Measurements from ENCODE around the gene TNS3. TPM values are rescaled to one million over a fixed set of nuclear protein-coding genes. Genes with fewer than 3 reads are reported as not detected.

Gene TNS3
- total RNA-seq, 4 donors from 2014 or later, result 34.6 to 52.5 (median 48.6) TPM

GRCh38 chr7:47377741-47378140 is 204.2 kb downstream of the TNS3 start:
- H3K4me1 ChIP-seq, result peaks cover 15 to 45% (median 19%) of the 10 kb centered on the region in 4 donors
- TF ChIP-seq POLR2A (IDR thresholded peaks at IDR 0.05; ENCODE audit: low read depth) (no peak), CTCF (IDR thresholded peaks at IDR 0.05) (no peak), POLR2AphosphoS5 (IDR thresholded peaks at IDR 0.05) (no peak), EP300 (IDR thresholded peaks at IDR 0.05) (no peak)
- H3K27me3 ChIP-seq, result no peaks in the 10 kb centered on the region
- H3K36me3 ChIP-seq, result no peaks in the 10 kb centered on the region
- H3K27ac ChIP-seq (replicated peaks in 1 of 4), result no peak overlapping the region
- intact Hi-C loops (cut with DNase I), result no loop called here
- WGBS, result 94% methylated on average over 4 of the region's 4 CpGs
- no peak overlapping the region for H3K4me3 ChIP-seq
- no peaks in the 10 kb centered on the region for H3K9me3 ChIP-seq
- no peak for DNase-seq (ENCODE audit: extremely low spot score)

DNA sequence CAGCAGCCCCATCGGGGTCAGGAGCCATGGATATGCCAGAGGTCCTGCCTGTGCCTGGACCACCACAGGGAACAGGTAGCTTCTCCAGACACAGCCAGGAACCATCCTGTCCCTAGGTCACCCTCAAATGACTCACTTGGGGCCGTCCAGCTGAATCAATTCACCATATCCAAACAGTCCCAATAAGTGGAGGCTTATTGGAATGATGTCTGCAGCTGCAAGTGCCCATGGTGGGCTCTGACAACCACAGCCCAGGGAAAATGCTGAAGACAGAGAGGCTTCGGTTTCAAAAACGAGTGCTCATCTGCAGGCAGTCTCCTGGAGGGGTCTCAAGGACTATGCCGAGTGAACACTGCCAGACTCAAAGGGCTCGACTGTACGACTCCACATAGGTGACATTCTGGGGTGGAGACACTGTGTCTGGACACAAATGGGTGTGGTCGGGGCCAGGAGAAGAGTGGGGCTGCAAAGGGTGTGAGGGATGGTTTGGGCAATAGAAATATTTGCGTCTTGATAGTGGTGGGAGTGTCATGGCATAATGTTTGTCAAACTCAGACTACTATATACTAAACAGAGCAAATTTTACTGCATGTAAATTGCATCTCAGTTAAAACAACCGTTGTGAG is 204.8 kb downstream of the TNS3 start:
- H3K36me3 ChIP-seq, result no peaks in the 10 kb centered on the region
- no peaks in the 10 kb centered on the region for H3K27me3 ChIP-seq
- no peak for DNase-seq (ENCODE audit: extremely low spot score)
- peaks cover 18 to 50% (median 25%) of the 10 kb centered on the region in 4 donors for H3K4me1 ChIP-seq
- no peak overlapping the region for H3K27ac ChIP-seq (replicated peaks in 1 of 4)
- intact Hi-C loops (cut with DNase I), result no loop called here
- whole genome bisulfite sequencing, result 92% methylated on average over 10 of the region's 10 CpGs
- no peak overlapping the region for H3K4me3 ChIP-seq
- H3K9me3 ChIP-seq, result no peaks in the 10 kb centered on the region
- TF ChIP-seq POLR2A (IDR thresholded peaks at IDR 0.05; ENCODE audit: low read depth), result no peak
- TF ChIP-seq POLR2AphosphoS5 (IDR thresholded peaks at IDR 0.05), result no peak
- TF ChIP-seq EP300 (IDR thresholded peaks at IDR 0.05), result no peak
- no peak for TF ChIP-seq CTCF (IDR thresholded peaks at IDR 0.05)

DNA sequence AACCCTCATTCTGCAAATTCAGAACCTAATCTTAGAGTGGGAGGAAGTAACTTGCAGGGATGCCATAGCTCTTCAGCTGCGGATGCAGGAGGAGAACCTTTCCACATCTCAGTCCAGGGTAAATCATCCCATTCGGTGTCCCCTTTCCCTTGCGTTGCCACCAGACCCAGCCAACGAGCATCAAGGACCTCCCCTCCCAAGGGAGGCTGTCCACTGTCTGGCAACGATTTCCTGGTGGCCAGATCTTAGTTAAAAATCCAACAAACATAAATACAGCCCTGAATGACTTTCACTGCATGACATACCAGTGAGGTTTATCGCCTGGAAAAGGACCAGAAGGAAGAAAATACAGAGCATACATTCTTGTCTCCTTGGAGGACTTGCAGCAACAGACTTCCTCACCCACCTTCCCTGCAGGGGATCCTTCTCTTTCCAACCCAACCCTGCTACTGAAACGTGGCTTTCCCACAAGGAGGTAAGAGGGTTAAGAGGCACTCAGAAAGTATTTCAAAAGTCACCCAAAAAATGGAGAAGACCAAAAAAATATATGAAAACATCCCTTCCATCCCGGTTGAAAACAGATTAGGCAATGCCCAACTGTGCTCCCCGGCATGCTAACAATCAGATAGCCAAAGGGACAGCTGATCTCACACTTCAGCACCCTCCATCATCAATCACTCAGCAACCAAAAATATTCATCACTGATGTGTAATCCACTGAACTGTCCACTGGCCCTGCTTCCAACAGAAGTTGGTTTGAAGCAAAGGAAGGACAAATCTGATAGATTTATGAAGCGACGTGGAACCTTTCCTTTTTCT is 206.6 kb downstream of the TNS3 start:
- Histone ChIP-seq H3K9me3 (no peaks in the 10 kb centered on the region), H3K27me3 (no peaks in the 10 kb centered on the region), H3K4me1 (peaks cover 20 to 56% (median 28%) of the 10 kb centered on the region in 4 donors), H3K4me3 (no peak overlapping the region), H3K27ac (replicated peaks in 1 of 4) (no peak overlapping the region), H3K36me3 (no peaks in the 10 kb centered on the region)
- no peak for DNase-seq (ENCODE audit: extremely low spot score)
- intact Hi-C loops (cut with DNase I), result no loop called here
- TF ChIP-seq EP300 (IDR thresholded peaks at IDR 0.05) (no peak), POLR2A (IDR thresholded peaks at IDR 0.05; ENCODE audit: low read depth) (no peak), POLR2AphosphoS5 (IDR thresholded peaks at IDR 0.05) (no peak), CTCF (IDR thresholded peaks at IDR 0.05) (no peak)
- 67% methylated on average over 11 of the region's 11 CpGs for WGBS

DNA sequence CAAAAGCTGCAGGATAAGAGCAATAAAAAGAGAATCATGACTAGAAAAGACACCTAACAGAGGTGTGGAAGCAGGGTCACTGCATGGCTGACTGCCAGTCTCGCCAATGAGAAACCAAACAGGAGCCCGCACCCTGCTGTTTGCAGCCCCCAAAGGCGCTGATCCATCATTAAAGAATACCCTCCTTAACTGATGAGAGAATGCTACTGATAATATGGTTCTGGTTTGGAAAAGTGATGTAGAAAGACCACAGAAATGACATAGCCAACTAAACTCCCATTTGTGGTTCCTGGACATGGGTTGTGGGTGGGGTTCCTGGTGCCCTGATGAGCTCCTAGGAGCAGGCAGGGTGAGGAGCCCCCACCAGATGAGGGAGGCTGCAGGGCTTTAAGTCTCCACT is 207.4 kb downstream of the TNS3 start:
- Histone ChIP-seq H3K9me3 (no peaks in the 10 kb centered on the region), H3K4me3 (no peak overlapping the region), H3K4me1 (peaks cover 12 to 48% (median 20%) of the 10 kb centered on the region in 4 donors), H3K27me3 (no peaks in the 10 kb centered on the region), H3K36me3 (peaks cover 0 to under 1% (median under 1%) of the 10 kb centered on the region in 4 donors), H3K27ac (replicated peaks in 1 of 4) (no peak overlapping the region)
- 98% methylated on average over 3 of the region's 3 CpGs for WGBS
- TF ChIP-seq POLR2AphosphoS5 (IDR thresholded peaks at IDR 0.05) (no peak), POLR2A (IDR thresholded peaks at IDR 0.05; ENCODE audit: low read depth) (no peak), CTCF (IDR thresholded peaks at IDR 0.05) (no peak), EP300 (IDR thresholded peaks at IDR 0.05) (no peak)
- DNase-seq (ENCODE audit: extremely low spot score), result no peak
- intact Hi-C loops (cut with DNase I), result no loop called here
